GM18498 (cell line): ENCODE measurements around the gene NYAP1.
A peak's percentile ranks its signal among the peaks of the same experiment; 100 is the strongest.

Experiments used
- ATAC-seq: cut with Tn5 transposase; IDR thresholded peaks from one replicate; pipeline ENCODE4 v1.9.1; 2021; ENCODE audit warnings: mild to moderate bottlenecking, moderate library complexity; ENCODE audit not compliant: unreplicated experiment

Gene NYAP1

DNA sequence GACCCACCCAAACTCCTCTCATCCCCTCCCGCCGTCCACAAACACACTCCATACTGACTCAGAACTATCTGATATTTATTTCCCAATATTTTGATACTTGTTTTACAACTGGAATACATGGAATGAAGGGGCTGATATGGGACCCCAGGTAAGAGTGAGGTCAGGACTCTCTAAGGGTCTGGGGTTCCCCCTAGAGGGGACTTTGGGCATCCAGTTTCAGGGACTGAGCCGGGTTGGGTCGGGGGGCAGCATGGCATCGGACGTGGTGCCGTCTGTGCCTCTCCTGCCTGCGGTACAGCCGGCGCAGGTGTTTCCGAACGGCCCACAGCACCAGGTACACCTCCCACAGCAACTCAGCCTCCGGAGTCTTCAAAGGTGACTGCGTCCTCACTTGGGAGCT lies 27.2 kb upstream of the NYAP1 start:
- no peak for ATAC-seq

GRCh38 chr7:100457033-100457432 lies 26.7 kb upstream of the NYAP1 start:
- ATAC-seq = no peak

- no peak for ATAC-seq
Measured at GRCh38 chr7:100464210-100464660, 19.5 kb upstream of the NYAP1 start, which contains the start of gene SPACDR. Gene SPACDR (minus strand): TSS chr7:100464260. CDS start chr7:100464025, 235 bp downstream.

DNA sequence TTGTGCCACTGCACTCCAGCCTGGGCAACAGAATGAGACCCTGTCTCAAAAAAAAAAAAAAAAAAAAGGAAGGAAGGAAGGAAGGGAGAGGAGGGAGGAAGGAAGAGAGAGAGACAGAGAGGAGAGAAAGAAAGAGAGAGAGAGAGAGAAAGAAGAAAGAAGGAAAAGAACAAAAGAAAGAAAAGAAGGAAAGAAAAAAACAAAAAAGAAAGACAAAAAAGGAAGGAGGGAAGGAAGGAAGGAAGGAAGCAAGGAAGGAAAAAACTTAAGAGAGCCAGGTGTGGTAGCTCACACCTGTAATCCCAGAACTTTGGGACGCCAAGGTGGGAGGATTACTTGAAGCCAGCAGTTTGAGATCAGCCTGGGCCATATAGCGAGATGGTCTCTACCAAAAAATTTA lies 18.9 kb upstream of the NYAP1 start:
- no peak for ATAC-seq

DNA sequence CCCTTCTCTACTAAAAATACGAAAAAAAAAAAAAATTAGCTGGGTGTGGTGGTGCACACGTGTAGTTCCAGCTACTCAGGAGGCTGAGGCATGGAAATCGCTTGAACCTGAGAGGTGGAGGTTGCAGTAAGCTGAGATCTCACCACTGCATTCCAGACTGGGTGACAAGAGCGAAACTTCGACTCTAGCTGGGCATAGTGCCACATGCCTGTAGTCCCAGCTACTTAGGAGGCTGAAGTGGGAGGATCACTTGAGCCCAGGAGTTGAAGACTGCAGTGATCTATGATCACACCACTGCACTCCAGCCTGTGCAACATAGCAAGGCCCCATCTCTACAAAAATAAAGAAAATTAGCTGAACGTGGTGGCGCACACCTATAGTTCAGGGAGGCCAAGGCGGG lies 18.4 kb upstream of the NYAP1 start:
- no peak for ATAC-seq

GRCh38 chr7:100465702-100466311 lies 17.9 kb upstream of the NYAP1 start:
- no peak for ATAC-seq

GRCh38 chr7:100466653-100467605 lies 16.8 kb upstream of the NYAP1 start:
- ATAC-seq = no peak

DNA sequence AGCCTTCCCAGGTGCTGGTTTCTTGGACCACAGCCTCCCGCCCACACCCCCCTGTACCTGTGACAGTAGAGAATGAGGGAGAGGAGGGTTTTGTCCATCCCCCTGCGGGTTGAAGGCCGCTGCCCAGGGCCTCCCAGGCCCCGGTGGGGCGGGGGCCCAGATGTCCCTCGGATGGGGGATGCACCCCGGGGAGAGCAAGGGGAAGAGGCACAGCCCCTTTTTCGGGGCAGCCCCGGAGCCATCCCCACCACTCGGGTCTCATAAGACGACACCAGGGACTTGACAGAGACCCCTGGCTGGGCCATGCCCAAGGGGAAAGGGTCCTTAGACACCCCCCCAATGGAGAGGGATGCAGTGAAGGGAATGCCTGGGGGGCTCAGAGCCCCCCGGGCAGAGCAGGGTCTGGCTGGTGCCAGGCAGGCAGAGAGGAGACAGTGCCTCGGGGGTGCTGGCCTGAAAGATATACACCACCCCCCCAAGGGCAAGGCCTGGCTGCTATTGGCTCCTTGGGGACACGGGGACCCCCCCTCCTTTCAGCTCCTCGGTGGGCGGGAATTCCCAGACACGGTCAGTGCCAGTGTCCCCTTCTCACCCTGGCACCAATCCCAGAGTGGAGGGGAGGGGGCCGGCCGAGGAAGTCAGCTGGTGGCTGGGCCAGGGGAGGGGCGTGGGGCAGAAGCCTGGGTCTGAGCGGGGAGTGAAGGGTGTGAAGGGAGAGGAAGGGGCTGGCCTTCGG lies 15.9 kb upstream of the NYAP1 start:
- no peak for ATAC-seq

DNA sequence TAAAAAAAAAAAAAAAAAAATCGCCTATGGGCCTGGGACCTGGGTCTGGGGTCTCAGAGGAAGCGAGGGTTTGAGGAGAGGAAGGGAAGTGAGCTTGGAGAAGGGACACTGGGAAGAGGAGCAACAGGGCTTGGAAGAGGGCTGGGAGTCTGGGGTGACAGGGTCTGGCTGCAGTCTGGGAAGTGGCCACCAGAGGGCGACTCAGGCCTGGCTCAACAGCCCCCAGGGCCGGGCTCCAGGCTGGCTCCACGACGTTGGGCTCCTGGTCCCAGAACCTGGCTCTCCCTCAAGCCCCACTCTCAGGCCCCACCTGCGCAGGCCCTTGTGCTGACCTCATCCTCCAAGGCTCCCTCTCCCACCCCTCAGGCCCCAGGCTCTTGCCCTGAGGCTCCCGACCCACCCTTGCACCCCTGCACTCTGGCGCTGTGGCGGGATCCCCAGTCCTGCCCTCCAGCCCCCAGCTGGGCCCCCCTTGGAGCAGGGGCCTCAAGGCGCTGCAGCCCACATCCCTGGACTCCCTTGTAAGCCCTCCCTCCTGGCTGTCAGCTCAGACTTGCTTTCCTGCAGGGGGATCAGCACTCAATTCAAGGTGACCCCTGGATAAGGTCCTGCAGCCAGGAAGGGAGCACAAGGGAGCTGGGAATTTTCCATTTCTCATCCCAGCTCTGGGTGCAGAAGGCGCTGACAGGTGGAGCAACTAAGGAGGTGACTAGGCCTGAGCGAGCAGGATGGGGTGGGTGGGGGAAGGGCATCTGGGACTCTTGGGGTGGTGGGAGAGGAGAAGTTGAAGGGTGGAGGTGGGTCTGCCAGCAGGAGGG lies 14.3 kb upstream of the NYAP1 start:
- peak; percentile 70 for ATAC-seq

DNA sequence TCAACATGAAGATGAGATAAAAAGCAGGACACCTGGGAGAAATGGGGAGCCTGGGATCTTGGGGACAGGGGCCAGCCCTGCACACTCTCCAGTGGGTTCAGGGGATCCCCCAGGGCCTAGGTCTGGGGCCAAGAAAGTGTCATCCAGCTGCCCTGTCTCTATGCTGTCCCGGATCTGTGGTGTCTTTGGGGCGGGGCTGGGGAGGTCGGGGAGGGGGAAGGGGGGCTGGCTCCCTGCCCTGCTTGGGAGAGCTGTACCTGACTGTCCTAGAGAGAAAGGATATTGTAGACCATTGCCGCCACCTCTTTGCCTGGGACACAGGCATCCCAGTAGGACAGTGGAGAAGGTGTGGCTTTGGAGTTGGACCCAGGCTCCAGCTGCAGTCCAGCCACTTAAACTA lies 12.7 kb upstream of the NYAP1 start:
- no peak for ATAC-seq

GRCh38 chr7:100472121-100472851 lies 11.4 kb upstream of the NYAP1 start:
- no peak for ATAC-seq

DNA sequence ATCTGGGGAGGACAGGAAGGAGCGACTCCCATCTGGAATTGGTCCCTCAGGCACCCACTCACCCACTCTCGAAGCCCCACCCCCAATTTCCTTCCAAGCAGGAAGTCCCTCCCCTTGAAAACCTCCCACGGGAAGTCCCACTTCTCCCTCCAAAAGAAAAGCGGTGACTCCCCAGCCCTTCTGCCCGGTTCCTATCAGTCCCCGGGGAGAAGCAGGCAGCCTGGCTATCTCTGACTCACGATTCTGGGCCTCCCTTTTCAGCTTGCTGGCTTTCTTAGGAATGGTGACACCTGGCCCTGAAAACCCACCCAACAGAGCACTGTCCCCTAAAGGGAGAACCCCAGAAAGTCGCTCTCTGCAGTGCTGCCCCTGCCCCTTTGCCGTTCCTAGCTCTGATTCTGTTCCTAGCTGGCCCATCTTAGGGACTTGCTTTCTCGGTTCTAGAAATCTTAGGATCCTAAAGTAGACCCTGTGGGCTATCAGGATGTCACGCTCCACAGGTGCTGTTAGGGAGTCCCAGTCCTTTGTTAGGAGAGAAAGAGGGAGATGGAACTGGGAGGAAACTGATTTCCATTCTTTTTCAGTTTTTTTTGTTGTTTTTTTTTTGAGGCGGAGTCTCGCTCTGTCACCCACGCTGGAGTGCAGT lies 10.8 kb upstream of the NYAP1 start:
- no peak for ATAC-seq

DNA sequence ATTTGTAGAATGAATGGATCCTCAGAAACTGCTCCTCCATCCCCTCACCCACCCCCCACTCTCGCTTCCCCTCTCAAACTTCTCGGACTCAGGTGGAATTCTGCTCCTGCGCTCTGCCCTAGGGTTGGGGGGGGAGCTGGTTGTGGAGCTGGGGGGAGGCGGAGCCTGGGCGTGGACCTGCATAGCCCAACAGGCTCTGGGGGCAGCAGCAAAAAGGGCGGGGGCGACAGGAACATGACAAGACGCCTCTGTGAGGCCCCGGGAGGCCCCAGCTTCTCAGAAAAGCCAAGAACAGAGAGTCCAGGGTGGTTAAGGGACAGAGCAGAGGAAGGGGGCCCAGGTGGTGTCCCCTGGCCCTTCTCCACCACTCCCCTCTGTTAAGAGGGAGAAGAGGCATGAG lies 8.2 kb upstream of the NYAP1 start:
- ATAC-seq = no peak

GRCh38 chr7:100476101-100476780 lies 7.5 kb upstream of the NYAP1 start:
- ATAC-seq = no peak

DNA sequence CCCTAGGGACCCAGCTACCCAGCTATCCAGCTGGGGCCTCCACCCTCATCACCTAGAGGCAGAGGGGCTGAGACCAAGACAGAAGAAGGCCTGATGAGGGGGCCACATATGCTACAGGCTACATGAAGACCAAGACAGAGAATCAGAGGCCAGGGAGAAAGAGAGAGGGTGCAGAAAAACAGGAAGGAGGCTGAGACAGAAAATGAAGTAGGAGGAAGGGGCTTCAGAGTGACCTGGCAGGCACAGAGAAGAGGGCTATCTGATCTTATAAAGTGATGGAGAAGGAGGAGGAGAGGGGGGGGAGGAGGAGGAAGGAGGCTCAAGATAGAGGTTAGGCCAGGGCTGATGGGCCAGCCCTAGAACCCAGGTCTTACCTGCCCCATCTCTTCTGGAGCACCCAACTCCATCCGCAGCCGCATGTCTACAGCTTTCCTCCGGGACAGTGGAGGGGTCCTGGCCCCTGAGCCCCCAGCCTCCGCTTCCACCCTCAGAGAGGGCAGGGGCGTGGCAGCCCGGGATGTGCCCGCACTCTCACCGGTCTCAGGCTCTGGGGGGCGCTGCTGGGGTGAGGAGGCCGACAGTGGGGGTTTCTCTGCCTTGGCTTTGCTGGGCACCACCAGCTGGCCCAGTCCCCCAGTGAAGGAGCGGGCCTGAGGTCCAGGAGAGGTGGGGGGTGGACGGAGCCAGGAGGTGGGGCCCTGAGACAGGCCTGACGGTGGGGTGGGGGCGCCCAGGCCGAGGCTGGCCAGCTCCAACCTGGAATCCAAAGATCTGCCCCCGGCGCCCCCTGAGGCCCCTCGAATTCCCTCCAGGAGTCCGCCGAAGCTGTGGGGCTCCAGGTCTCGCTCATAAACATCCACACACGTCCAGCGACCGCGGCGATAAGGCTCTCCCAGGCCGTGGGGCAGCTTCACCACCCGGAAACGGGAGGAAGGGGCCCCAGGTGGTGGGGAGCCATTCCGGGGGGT lies 6.5 kb upstream of the NYAP1 start:
- no peak for ATAC-seq

DNA sequence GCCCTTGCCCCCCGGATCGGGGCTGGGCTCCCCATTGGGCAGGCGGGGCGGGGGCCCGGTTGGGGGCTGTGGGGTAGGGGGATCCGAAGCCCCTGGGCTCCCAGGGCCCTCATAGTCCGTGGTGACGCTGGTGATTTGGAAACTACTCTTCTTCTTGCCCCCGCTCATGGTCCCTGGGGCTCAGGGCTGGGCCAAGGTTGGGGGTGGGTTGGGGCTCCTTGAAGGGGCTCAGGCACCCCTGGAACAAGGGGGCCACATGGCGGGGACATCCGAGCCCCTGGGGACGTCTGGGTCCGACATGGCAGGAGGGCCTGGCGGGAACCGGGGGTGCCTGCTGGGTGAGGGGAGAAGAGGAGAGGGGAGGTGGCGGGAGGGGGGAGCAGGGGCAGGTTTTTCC lies 5.9 kb upstream of the NYAP1 start:
- ATAC-seq = no peak

DNA sequence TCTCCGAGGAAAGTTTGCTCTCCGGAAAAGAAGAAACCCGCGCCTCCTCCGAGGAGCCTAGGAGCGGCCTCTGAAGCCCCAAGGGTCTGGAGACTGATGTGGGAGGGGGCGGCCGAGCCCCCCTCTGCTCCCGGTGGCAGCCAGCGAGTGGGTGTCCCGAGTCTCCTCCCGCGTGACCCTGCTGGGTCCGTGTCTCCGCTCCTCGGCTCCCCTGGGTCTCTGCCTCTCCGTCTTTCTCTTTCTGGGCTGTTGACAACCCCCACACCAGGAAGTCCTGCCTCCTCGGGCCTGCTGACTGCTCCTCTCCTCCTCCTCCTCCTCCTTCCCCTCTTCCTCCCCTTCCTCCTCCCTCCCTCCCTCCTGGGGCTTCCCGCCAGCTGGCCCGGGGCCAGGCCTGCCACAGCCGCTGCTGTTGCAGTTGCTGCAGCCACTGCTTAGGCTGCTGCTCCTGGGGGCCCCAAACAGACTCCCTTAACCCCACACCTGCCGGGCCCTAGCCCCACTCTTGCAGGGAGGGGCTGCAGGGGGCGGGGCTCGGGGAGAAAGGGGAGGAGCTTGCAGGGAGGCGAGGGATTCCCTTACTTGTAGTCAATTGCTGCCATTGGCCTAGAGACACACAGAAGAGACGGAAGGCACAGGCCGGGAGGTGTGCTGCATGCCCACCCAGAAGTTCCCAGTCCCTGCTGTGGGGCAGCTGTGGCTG lies 4.6 kb upstream of the NYAP1 start, which contains the start of gene TSC22D4:
Gene TSC22D4 (minus strand): TSS at position 257 of the 703 bp plus-strand sequence. CDS start 1,176 bp downstream, outside the sequence.
- ATAC-seq = peak; percentile 68
